GM10847 (cell line): ENCODE results near the gene MAN1A1.

Source experiments
- POLR2A ChIP-seq: IDR thresholded peaks from 2 replicates; pipeline ENCODE4 v1.6.1; 2011; ENCODE audit not compliant: insufficient read length; ENCODE audit errors: extremely low read depth

MAN1A1 gene

DNA sequence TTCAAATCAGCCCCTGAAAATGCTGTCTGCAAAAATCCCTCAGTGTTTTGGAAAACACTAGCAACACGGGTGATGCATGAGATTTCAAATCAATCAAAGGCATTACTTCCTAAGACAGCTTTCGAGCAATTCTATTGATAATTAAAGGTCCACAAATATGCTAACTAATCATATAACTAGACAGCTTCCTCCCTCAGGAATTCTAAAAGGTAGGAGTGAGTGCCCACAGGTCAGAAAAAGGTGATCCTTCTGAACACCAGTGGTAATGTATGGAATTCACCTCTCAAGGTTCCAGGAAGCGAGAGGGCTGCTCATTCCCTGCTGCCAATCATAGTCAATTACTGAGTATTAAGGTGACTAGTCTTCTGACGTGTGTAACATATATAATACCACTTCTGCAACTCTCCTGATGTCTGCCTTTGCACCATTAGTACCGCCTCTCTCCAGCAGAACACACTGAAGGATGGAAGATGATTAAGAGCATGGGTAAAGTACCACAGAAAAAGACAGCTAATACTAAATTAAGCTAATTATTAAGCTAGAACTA, 16.4 kb downstream of the MAN1A1 start:
- no peak for TF ChIP-seq POLR2A

DNA sequence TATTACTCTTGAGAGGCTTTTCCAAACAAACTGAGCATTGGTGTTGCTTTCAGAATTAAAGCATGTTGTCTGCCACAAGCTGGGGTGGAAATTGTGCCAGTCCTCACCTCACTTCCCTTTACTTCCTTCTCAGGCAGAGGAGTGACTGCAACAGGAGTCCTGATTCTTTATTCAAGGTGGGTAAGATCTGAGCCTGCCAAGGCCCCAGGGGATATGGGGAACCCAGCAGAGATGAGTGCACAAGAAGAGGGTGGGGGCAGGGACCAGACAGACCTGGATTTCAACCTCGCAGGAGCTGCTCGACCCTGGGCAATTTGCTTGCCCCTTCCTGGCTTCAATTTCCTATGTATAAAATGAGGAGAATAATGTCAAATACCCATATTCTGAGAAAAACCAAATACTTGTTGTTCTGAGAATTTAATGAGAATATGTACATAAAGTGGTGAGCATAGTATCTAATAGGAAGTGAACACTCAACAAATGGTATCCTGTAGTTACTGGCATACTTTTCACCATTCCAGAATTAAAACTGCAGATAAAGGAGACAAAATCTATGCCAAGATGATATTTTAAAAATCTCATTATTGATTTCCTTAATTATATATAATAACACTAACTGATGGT, 17.8 kb downstream of the MAN1A1 start:
- no peak for TF ChIP-seq POLR2A

DNA sequence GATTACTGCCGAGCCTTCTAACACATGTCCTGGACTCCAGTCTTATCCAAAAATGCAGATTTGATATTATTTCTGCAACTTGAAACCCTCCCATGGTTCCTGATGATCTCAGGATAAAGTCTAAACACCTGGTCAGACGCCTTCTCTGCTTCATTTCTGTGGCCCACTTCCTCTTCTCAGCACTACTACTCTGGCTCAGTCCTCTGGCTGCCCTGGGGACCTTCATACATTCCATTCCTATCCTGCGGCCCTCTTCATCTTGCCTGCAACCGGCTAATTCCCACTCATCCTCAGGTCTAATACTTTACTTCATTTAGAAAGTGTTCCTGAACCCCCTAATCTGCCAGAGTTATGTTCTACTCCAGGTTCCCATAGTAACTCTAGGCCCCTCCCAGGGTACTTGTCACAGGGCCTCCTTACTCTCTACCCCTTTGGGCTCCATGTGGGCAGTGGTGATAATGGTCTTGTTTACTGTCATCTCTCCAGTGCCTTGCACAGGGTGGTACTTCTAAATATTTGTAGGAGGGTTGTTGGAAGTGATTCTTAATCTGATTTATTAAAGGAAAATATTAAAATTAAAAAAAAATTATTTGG, 18.9 kb downstream of the MAN1A1 start:
- TF ChIP-seq POLR2A = no peak

DNA sequence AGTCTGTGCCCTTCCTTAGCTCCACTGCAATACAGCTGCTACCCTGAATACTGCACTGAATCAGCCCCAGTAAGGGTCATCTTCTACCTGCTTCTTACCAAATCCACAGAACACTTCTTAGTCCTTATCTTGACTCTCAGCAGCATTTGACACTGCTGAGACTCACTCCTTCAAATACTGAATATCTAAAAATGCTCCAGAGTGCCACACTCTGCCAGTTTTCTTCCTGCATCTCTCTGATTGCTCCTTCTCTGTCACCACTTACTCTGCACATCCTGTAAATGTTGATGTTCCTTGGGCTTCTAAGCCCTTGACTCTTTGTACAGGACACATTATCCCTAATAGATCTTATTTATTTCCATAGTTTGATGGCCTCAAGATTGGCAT, 19.8 kb downstream of the MAN1A1 start:
- no peak for TF ChIP-seq POLR2A

DNA sequence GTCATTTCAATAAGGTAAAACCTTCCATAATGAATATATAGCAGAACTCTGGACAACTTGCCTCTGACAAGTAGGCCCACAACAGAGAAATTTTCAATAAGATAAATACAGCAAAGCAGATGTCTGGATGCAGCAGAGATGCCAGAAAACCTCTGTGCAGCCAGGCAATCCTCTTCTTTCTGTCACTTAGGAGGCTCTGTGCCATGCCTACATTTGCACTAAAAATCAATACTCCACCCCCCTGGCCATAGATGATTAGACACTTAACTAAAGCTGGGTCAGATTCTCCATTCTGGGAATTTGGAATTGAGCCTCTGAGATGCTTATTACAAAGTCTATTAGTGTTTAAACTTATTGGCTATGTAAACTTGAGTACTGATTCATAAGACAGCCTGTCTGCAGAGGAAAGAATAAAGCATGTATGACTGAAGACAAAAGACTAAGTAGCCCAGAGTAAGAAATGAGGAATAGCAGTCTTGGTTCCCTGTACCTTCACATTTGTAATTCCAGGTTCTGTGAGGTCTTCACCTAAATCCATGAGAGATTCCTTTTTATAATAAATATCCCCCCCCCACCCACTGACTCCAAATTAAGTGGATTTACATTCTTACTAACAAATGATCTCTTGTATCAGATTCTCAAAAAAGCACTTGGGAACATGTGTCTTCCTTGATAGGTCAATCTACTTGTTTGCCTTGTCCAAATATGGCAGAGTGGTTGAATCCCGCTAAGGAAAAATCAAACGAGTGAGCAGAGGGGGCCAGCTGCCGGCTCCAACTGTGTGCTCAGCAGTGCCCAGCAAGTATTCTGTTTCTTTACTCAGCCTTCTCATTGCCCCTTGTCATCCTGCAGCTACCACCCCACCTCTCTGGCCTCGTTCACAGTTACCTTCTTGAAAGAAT, 20.4 kb downstream of the MAN1A1 start:
- TF ChIP-seq POLR2A = no peak

DNA sequence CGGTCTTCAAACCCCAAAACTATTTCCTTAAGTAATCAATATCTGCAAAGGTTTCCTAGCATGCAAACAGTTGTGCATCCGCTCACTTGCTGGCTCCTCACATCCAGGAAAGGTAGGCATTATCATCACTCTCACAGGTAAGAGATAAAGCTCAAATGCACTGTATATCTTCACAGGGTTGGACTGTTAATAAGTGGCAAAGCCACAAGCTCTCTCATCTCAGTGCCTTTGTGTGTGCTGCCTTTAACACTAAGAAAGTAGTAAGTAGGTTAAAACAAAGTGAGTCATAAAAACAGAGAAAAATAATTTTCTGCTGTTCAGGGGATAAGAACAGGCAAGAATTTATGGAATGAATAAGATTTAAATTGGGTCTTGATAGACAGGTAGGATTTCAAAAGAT, 21.3 kb downstream of the MAN1A1 start:
- no peak for TF ChIP-seq POLR2A

DNA sequence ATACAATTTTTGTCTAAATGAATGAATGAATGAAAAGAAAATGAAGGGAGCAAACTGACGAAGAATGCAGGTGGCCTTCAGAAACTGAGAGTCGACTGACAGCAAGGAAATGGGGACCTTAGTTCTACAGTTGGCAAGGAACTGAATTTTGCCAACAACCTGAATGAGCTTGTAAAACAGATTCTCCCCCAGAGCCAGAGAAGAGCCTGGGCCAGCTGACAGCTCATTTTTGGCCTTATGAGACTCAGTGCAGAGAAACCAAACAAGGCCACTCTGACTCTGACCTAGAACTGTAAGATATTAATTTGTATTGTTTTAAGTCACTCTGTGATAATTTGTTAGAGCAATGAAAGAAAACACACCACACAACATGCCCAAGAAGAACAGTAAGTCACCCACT, 21.8 kb downstream of the MAN1A1 start:
- TF ChIP-seq POLR2A = no peak

DNA sequence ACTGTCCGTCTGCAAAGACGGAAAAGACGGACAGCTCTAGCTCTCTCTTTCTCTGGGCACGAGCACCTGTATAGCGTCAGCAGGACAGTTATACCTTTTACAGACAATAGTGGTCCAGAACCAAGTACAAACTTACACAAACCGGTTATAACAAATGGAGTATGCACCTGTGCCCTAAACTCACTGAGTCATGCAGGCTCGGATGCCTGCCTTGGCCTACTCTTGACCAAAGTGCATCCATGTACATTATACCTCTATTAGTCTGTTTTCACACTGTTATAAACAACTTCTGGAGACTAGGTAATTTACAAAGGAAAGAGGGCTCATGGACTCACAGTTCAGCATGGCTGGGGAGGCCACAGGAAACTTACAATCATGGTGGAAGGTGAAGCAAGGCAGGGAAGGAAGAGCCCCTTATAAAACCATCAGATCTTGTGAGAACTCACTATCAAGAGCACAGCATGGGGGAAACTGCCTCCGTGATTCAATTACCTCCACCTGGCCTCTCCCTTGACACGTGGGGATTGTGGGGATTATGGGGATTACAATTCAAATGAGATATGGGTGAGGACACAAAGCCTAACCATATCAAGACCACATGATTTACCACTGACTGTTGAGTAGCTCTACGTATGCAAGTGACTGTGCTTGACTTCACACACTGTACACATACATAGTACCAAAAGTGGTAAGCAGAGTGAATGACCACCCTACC, 23.1 kb downstream of the MAN1A1 start:
- no peak for TF ChIP-seq POLR2A

DNA sequence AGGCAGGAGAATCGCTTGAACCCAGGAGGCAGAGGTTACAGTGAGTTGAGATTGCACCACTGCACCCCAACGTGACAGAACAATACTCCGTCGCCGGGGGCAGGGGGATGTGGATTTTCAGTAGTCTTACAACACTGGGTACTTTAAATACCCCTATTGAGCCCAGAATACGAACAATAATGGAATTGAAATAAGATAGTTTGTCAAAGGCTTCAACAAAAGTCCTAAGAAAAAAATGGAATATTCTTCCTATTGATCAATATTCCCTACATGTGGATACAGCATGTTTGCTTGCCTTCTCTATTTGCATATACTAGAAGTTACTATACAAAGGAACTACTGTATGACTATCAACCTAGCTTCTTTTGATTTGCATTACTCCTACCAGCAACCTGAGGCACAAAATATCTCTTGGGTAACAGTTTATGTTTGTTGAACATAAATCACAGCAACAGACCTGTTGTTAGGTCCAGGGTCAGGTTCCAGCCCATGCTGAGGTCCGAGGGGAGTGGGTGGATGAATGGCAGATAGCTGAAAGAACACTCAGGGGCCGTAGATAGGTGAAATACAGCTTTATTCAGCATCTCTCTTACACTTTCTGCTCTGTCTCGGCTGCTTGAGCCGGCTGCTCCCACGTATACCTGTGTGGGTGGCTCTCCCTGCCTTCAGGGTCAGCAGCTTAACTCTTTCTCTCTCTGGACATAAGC, 23.8 kb downstream of the MAN1A1 start:
- no peak for TF ChIP-seq POLR2A

DNA sequence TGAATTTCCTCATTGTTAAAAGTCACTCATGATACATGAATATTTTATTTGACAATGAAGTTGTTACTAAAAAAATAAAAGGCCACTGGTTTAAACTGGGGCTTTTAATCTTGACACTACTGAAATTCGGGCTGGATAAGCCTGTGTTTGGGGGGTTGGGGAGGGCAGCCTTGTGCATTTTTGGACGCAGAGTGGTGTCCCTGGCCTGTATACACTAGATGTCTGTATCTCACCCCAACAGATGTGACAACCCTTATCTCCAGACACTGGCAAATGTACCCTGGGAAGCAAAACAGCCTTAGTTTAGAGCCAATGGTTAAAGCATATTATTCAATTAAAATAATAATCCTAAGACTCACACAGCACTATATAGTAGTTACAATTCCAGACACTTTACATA, 24.8 kb downstream of the MAN1A1 start:
- TF ChIP-seq POLR2A = no peak

DNA sequence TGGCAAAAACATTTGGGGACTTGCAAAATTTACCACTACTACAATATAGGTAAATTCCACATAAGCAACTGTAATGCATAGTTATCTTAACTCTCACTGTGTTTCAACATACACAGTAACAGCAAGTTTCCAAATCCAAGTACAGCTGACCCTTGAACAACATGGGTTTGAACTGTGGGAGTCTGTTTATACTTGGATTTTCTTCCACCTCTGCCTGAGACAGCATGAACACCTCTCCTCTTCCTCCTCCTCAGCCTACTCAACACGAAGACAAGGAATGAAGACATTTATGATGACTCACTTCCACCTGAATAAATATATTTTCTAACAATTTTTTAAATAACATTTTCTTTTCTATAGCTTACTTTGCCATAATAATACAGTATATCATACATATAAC, 25.6 kb downstream of the MAN1A1 start:
- no peak for TF ChIP-seq POLR2A

DNA sequence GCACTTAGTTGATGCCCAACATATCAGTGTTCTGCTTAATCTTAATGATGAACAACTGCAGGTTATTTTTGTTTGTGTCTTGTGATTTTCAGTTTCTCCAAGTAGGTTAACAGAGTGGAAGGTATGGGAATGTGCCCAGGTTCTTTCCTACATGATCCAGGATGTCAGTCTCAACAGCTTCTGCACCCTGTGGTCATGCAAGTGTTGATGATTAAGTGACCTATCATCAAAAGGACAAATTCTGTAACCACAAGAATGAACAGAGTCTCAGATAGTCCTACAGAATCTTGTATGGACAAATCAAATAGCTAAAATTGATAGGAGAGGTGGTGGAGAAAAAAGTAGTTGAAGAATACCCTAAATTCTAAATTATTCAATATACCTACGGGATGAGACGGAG, 26.1 kb downstream of the MAN1A1 start:
- no peak for TF ChIP-seq POLR2A

DNA sequence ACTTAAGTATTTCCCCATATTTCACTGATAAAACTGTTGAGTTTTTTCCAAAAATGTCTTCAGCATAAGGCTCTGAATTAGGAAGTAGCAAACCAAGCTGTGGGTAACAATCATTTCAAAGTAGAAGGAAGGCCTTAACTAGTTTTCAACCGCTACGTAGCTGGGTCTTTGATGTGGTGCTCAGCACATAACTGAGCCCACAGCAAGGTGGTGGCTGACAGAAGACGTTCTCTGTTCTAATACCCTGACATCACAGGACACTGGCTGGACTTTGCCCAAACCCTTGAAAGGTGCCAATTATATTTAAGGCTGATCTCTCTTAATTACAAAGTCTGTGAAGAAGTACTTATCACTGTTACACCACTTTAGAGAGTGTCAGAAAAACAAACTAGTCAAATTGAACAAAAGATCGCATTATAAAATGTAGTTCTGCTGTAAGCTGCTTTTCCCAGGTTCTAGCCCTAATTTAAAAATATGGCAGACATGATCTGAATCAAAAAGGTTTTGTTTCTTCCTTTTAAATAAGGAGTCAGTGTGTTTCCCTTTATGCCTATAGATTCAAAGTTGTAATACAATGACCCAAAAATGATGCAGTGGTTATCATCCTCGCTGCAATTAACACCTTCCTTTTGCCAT, 26.7 kb downstream of the MAN1A1 start:
- TF ChIP-seq POLR2A = no peak

DNA sequence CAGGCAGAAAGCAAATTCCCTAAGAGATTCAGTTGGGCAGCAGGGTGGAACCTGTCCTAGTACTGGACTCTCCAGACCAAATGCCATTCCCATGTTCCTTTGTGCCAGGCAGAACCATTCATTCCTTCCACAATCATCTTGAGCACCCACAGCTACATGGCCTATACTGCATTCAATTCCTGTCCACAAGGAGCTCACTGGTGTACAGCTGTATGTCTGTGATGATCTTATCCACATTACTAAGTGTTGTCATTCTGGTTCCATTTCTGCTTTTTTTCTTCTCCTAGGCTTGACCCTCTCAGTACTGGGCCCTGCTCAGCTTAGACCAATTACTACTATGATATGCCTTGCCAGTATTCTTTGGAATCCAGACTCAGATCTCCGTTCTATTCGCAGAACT, 27.5 kb downstream of the MAN1A1 start:
- TF ChIP-seq POLR2A = no peak
